Hepatocyte (in vitro differentiated cells): Measurements from ENCODE around the gene TRPC4AP.

ENCODE experiments used
- EZH2 ChIP-seq: fragments of 200-600 bp; sonication (generic); IDR thresholded peaks from 2 replicates; pipeline ENCODE4 v1.6.1; 2016; ENCODE audit warnings: antibody characterized with exemption, mild to moderate bottlenecking, borderline replicate concordance
- TF ChIP-seq, protein P1 (sequence below): fragments of 200-600 bp; sonication (generic); IDR thresholded peaks from 2 replicates; pipeline ENCODE4 v1.5.1; 2016; ENCODE audit warnings: antibody characterized with exemption, mild to moderate bottlenecking; ENCODE audit not compliant: poor library complexity

DNA sequence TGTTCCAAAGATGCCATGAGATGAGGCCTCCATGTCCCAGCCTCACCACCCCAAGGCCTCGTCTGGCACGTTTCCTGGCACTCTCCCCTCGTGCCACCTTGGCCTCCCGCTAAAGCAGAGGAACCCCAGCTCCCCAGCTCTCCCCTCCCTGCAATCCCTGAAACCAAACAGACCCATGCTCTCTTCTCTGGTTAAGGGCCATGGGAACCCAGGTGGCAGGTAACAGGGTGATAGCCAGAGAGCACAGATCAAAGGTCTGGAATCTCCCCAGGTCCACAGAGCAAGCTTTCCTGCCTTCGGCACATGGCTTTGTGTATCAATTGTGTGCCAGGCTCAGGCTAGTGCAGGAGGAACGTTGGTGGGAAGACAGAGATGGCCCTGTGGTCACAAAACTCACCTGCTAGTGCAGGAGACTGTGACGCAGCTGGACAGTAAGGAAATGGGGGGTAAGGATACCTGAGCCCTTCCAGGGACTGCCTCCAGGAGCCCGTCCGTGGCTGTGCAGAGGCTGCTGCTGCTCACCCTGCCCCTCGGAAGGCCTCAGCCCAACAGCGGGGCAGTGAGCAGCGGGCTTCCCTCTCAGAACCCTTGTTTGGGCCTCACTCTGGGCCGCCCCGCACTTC, 98.0 kb downstream of the TRPC4AP start:
- TF ChIP-seq, protein P1, sequence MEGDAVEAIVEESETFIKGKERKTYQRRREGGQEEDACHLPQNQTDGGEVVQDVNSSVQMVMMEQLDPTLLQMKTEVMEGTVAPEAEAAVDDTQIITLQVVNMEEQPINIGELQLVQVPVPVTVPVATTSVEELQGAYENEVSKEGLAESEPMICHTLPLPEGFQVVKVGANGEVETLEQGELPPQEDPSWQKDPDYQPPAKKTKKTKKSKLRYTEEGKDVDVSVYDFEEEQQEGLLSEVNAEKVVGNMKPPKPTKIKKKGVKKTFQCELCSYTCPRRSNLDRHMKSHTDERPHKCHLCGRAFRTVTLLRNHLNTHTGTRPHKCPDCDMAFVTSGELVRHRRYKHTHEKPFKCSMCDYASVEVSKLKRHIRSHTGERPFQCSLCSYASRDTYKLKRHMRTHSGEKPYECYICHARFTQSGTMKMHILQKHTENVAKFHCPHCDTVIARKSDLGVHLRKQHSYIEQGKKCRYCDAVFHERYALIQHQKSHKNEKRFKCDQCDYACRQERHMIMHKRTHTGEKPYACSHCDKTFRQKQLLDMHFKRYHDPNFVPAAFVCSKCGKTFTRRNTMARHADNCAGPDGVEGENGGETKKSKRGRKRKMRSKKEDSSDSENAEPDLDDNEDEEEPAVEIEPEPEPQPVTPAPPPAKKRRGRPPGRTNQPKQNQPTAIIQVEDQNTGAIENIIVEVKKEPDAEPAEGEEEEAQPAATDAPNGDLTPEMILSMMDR, result no peak
- no peak for TF ChIP-seq EZH2
